ENCODE data around the gene HCN2. TPM values are rescaled to one million over a fixed set of nuclear protein-coding genes. Genes with fewer than 3 reads are reported as not detected.

The HCN2 gene
- total RNA-seq, 4 donors from 2014 or later, result 0.19 to 0.50 (median 0.41) TPM

- TF ChIP-seq POLR2A (IDR thresholded peaks at IDR 0.05; ENCODE audit: low read depth) (no peak), EP300 (IDR thresholded peaks at IDR 0.05) (no peak), CTCF (IDR thresholded peaks at IDR 0.05) (no peak), POLR2AphosphoS5 (IDR thresholded peaks at IDR 0.05) (no peak)
Observed at GRCh38 chr19:643736-644135, 54.1 kb downstream of the HCN2 start.

GRCh38 chr19:644363-644762, 54.7 kb downstream of the HCN2 start:
- no peak overlapping the region for H3K4me3 ChIP-seq
- no peaks in the 10 kb centered on the region for H3K27me3 ChIP-seq
- H3K9me3 ChIP-seq, result no peaks in the 10 kb centered on the region
- H3K27ac ChIP-seq (replicated peaks in 1 of 4), result no peak overlapping the region
- intact Hi-C loops (cut with DNase I), result no loop called here
- DNase-seq (ENCODE audit: extremely low spot score), result no peak
- no peak for TF ChIP-seq POLR2A (IDR thresholded peaks at IDR 0.05; ENCODE audit: low read depth)
- peaks cover 32 to 48% (median 40%) of the 10 kb centered on the region in 4 donors for H3K36me3 ChIP-seq
- H3K4me1 ChIP-seq, result peaks cover under 1 to 12% (median 7%) of the 10 kb centered on the region in 4 donors
- WGBS, result 82% methylated on average over 25 of the region's 28 CpGs

More at GRCh38 chr19:643736-644135, 54.1 kb downstream of the HCN2 start:
- Histone ChIP-seq H3K4me1 (peaks cover 7 to 18% (median 14%) of the 10 kb centered on the region in 4 donors), H3K27ac (replicated peaks in 1 of 4) (no peak overlapping the region), H3K4me3 (no peak overlapping the region), H3K27me3 (no peaks in the 10 kb centered on the region), H3K9me3 (no peaks in the 10 kb centered on the region), H3K36me3 (peaks cover 26 to 42% (median 34%) of the 10 kb centered on the region in 4 donors)
- intact Hi-C loops (cut with DNase I), result no loop called here
- WGBS, result 87% methylated on average over 23 of the region's 24 CpGs
- no peak for DNase-seq (ENCODE audit: extremely low spot score)

- Histone ChIP-seq H3K4me1 (peaks cover 0 to 8% (median 6%) of the 10 kb centered on the region in 4 donors), H3K9me3 (no peaks in the 10 kb centered on the region), H3K27ac (replicated peaks in 1 of 4) (no peak overlapping the region), H3K36me3 (peaks cover 34 to 52% (median 44%) of the 10 kb centered on the region in 4 donors), H3K4me3 (no peak overlapping the region), H3K27me3 (no peaks in the 10 kb centered on the region)
- no peak for DNase-seq (ENCODE audit: extremely low spot score)
- TF ChIP-seq POLR2A (IDR thresholded peaks at IDR 0.05; ENCODE audit: low read depth), result no peak
- TF ChIP-seq POLR2AphosphoS5 (IDR thresholded peaks at IDR 0.05), result no peak
- whole genome bisulfite sequencing, result 76% methylated on average over 12 of the region's 14 CpGs
- intact Hi-C loops (cut with DNase I), result no loop called here
Observed at GRCh38 chr19:644789-645188, 55.1 kb downstream of the HCN2 start.

GRCh38 chr19:645912-646778, 56.5 kb downstream of the HCN2 start:
- intact Hi-C loops (cut with DNase I), result no loop called here
- Histone ChIP-seq H3K4me1 (no peaks in the 10 kb centered on the region), H3K4me3 (no peak overlapping the region), H3K27me3 (no peaks in the 10 kb centered on the region), H3K36me3 (peaks cover 42 to 66% (median 55%) of the 10 kb centered on the region in 4 donors), H3K9me3 (no peaks in the 10 kb centered on the region), H3K27ac (replicated peaks in 1 of 4) (no peak overlapping the region)
- no peak for DNase-seq (ENCODE audit: extremely low spot score)
- TF ChIP-seq CTCF (IDR thresholded peaks at IDR 0.05) (no peak), POLR2A (IDR thresholded peaks at IDR 0.05; ENCODE audit: low read depth) (no peak), POLR2AphosphoS5 (IDR thresholded peaks at IDR 0.05) (no peak), EP300 (IDR thresholded peaks at IDR 0.05) (no peak)
- WGBS, result 84% methylated on average over 8 of the region's 62 CpGs

GRCh38 chr19:646779-647565, 57.3 kb downstream of the HCN2 start:
- Histone ChIP-seq H3K4me1 (peaks cover 0 to under 1% (median 0%) of the 10 kb centered on the region in 4 donors), H3K9me3 (no peaks in the 10 kb centered on the region), H3K27ac (replicated peaks in 1 of 4) (no peak overlapping the region), H3K36me3 (peaks cover 50 to 74% (median 64%) of the 10 kb centered on the region in 4 donors), H3K4me3 (no peak overlapping the region), H3K27me3 (no peaks in the 10 kb centered on the region)
- intact Hi-C loops (cut with DNase I), result no loop called here
- no peak for TF ChIP-seq POLR2A (IDR thresholded peaks at IDR 0.05; ENCODE audit: low read depth)
- TF ChIP-seq EP300 (IDR thresholded peaks at IDR 0.05), result no peak
- no peak for TF ChIP-seq POLR2AphosphoS5 (IDR thresholded peaks at IDR 0.05)
- TF ChIP-seq CTCF (IDR thresholded peaks at IDR 0.05), result no peak
- 92% methylated on average over 32 of the region's 48 CpGs for WGBS
- no peak for DNase-seq (ENCODE audit: extremely low spot score)
